ENCODE results near the gene DAPK1. TPM values are rescaled to one million over a fixed set of nuclear protein-coding genes. Genes with fewer than 3 reads are reported as not detected.

DAPK1 gene
- total and polyA plus RNA-seq, 11 donors = 1.0 to 52.5 (median 2.3) TPM

GRCh38 chr9:87498046-87498810 lies 561 bp downstream of the DAPK1 start:
- whole genome bisulfite sequencing, 4 donors = 0 to 4% (median 1%) methylated on average over 30 to 80 of the region's 80 CpGs
- Histone ChIP-seq H3K4me1 (peaks cover 0 to 62% (median 2%) of the 10 kb centered on the region in 12 donors), H3K27me3 (peaks cover 0 to 46% (median 20%) of the 10 kb centered on the region in 9 donors), H3K4me3 (peak overlapping the region; percentile 45 to 74 (median 60)), H3K27ac (peak overlapping the region in 10 of 12 donors; percentile 16 to 90 (median 60)), H3K9me3 (no peaks in the 10 kb centered on the region), H3K36me3 (no peaks in the 10 kb centered on the region)
- TF ChIP-seq CTCF (IDR thresholded peaks at IDR 0.05) = peak in 5 of 12 donors; percentile 6 to 33 (median 17)
- TF ChIP-seq POLR2A (IDR thresholded peaks at IDR 0.05) = no peak
- peak in 3 of 5 donors; percentile 31 to 67 (median 45) for DNase-seq
- peak in 3 of 4 donors; percentile 60 to 70 (median 60) for ATAC-seq
- intact Hi-C loops (cut with DNase I) = loop anchor here in 4 of 10 donors (5.0 to 10.0 kb wide), 4 partner anchors 147 to 167 kb away; no protein-coding TSS in a partner anchor

- Histone ChIP-seq H3K4me3 (peak overlapping the region; percentile 45 to 74 (median 60)), H3K9me3 (no peaks in the 10 kb centered on the region), H3K4me1 (peaks cover 0 to 67% (median 2%) of the 10 kb centered on the region in 12 donors), H3K27ac (peak overlapping the region in 8 of 12 donors; percentile 31 to 90 (median 62)), H3K27me3 (peaks cover 0 to 46% (median 20%) of the 10 kb centered on the region in 9 donors), H3K36me3 (no peaks in the 10 kb centered on the region)
- no peak for DNase-seq
- ATAC-seq = no peak
- TF ChIP-seq CTCF (IDR thresholded peaks at IDR 0.05) = no peak
- intact Hi-C loops (cut with DNase I) = loop anchor here in 4 of 10 donors (5.0 to 10.0 kb wide), 4 partner anchors 146 to 166 kb away; no protein-coding TSS in a partner anchor
- 23 to 37% (median 29%) methylated on average over 26 of the region's 26 CpGs for WGBS, 4 donors
Observed at GRCh38 chr9:87498811-87499360, 1.2 kb downstream of the DAPK1 start.

- WGBS, 4 donors = 55 to 67% (median 60%) methylated on average over 2 of the region's 2 CpGs
- H3K36me3 ChIP-seq = no peaks in the 10 kb centered on the region
- intact Hi-C loops (cut with DNase I) = loop anchor here in 4 of 10 donors (5.0 to 10.0 kb wide), 4 partner anchors 145 to 165 kb away; no protein-coding TSS in a partner anchor
- no peaks in the 10 kb centered on the region for H3K9me3 ChIP-seq
- peaks cover 0 to 45% (median 20%) of the 10 kb centered on the region in 9 donors for H3K27me3 ChIP-seq
- peak overlapping the region in 7 of 12 donors; percentile 60 to 74 (median 70) for H3K4me3 ChIP-seq
- no peak for DNase-seq
- TF ChIP-seq CTCF (IDR thresholded peaks at IDR 0.05) (no peak), POLR2A (IDR thresholded peaks at IDR 0.05) (no peak)
- H3K27ac ChIP-seq = peak overlapping the region in 2 of 12 donors; percentile 85 to 90
- H3K4me1 ChIP-seq = peaks cover 0 to 64% (median 2%) of the 10 kb centered on the region in 12 donors
- ATAC-seq = no peak
Observed at GRCh38 chr9:87499424-87500017, 1.9 kb downstream of the DAPK1 start.
